ENCODE data around the gene FLNA.

The FLNA gene

GRCh38 chrX:154300816-154301215 is 73.6 kb downstream of the FLNA start:
- DNase-seq, result no peak
